ENCODE data around the gene UBASH3B.
A peak's percentile ranks its signal among the peaks of the same experiment; 100 is the strongest.

The UBASH3B gene

GRCh38 chr11:122647736-122648275 lies 7.7 kb upstream of the UBASH3B start:
- no peak for DNase-seq

- DNase-seq = no peak
These were observed 6.4 kb upstream of the UBASH3B start for GRCh38 chr11:122649116-122649515.

- no peak for DNase-seq
These were observed 4.9 kb upstream of the UBASH3B start for GRCh38 chr11:122650619-122651018.

- DNase-seq = no peak
These were observed 3.0 kb upstream of the UBASH3B start for GRCh38 chr11:122652495-122652894.

- DNase-seq = no peak
These were observed 1.5 kb upstream of the UBASH3B start for GRCh38 chr11:122653916-122654585.

- DNase-seq = peak; percentile 57
These were observed 630 bp downstream of the UBASH3B start for GRCh38 chr11:122656073-122656630.

GRCh38 chr11:122656631-122657101 lies 1.1 kb downstream of the UBASH3B start:
- peak; percentile 49 for DNase-seq

- no peak for DNase-seq
These were observed 4.4 kb downstream of the UBASH3B start for GRCh38 chr11:122659676-122660554.

GRCh38 chr11:122661182-122661945 lies 5.8 kb downstream of the UBASH3B start:
- no peak for DNase-seq

GRCh38 chr11:122663056-122663740 lies 7.7 kb downstream of the UBASH3B start:
- DNase-seq = no peak

- no peak for DNase-seq
These were observed 8.2 kb downstream of the UBASH3B start for GRCh38 chr11:122663764-122664163.

GRCh38 chr11:122664188-122664587 lies 8.7 kb downstream of the UBASH3B start:
- no peak for DNase-seq

GRCh38 chr11:122665861-122666260 lies 10.3 kb downstream of the UBASH3B start:
- DNase-seq = no peak

GRCh38 chr11:122666743-122667142 lies 11.2 kb downstream of the UBASH3B start:
- no peak for DNase-seq

GRCh38 chr11:122668562-122669090 lies 13.1 kb downstream of the UBASH3B start:
- DNase-seq = no peak

- DNase-seq = no peak
These were observed 14.6 kb downstream of the UBASH3B start for GRCh38 chr11:122670131-122670530.

GRCh38 chr11:122671400-122671891 lies 15.9 kb downstream of the UBASH3B start:
- no peak for DNase-seq

GRCh38 chr11:122672892-122673291 lies 17.4 kb downstream of the UBASH3B start:
- no peak for DNase-seq

GRCh38 chr11:122673701-122674100 lies 18.2 kb downstream of the UBASH3B start:
- DNase-seq = no peak

- peak; percentile 36 for DNase-seq
These were observed 21.1 kb downstream of the UBASH3B start for GRCh38 chr11:122676638-122677037.

GRCh38 chr11:122677256-122677655 lies 21.7 kb downstream of the UBASH3B start:
- DNase-seq = no peak

GRCh38 chr11:122678406-122678805 lies 22.9 kb downstream of the UBASH3B start:
- DNase-seq = no peak

Measured in stimulated activated CD4-positive, alpha-beta T cell treated with anti-CD3 and anti-CD28 coated beads, Interleukin-4, amount 100 ng/mL, for 1 hour (primary cell).